HuH-7 (cell line): Measurements from ENCODE around the gene CFAP58.

Source experiments
- DNase-seq: peaks from one replicate; pipeline ENCODE4 v3.0.0; 2011; ENCODE audit warnings: low spot score

The CFAP58 gene

GRCh38 chr10:104321725-104322415 is 31.8 kb upstream of the CFAP58 start:
- no peak for DNase-seq

- no peak for DNase-seq
Measured at GRCh38 chr10:104322416-104322782, 31.2 kb upstream of the CFAP58 start.

- no peak for DNase-seq
Measured at GRCh38 chr10:104323085-104323484, 30.5 kb upstream of the CFAP58 start.

GRCh38 chr10:104323760-104324201 is 29.9 kb upstream of the CFAP58 start:
- no peak for DNase-seq

- no peak for DNase-seq
Measured at GRCh38 chr10:104324221-104324686, 29.4 kb upstream of the CFAP58 start.

GRCh38 chr10:104324931-104325330 is 28.7 kb upstream of the CFAP58 start:
- DNase-seq, result no peak

- no peak for DNase-seq
Measured at GRCh38 chr10:104325436-104326435, 27.9 kb upstream of the CFAP58 start.

GRCh38 chr10:104326991-104327610 is 26.5 kb upstream of the CFAP58 start:
- DNase-seq, result no peak

GRCh38 chr10:104327745-104328645 is 25.6 kb upstream of the CFAP58 start:
- DNase-seq, result no peak

- no peak for DNase-seq
Measured at GRCh38 chr10:104328646-104328895, 25.1 kb upstream of the CFAP58 start.

GRCh38 chr10:104328896-104329710 is 24.5 kb upstream of the CFAP58 start:
- DNase-seq, result no peak

GRCh38 chr10:104329735-104330134 is 23.9 kb upstream of the CFAP58 start:
- DNase-seq, result no peak

- DNase-seq, result no peak
Measured at GRCh38 chr10:104330168-104331110, 23.2 kb upstream of the CFAP58 start.

GRCh38 chr10:104331208-104331838 is 22.3 kb upstream of the CFAP58 start:
- no peak for DNase-seq

GRCh38 chr10:104332243-104333031 is 21.2 kb upstream of the CFAP58 start:
- DNase-seq, result no peak

GRCh38 chr10:104333032-104333727 is 20.5 kb upstream of the CFAP58 start:
- DNase-seq, result no peak

GRCh38 chr10:104333728-104334373 is 19.8 kb upstream of the CFAP58 start:
- DNase-seq, result no peak
